Progenitor cell of endocrine pancreas (in vitro differentiated cells): ENCODE results near the gene TUBAL3. TPM values are rescaled to one million over a fixed set of nuclear protein-coding genes. Genes with fewer than 3 reads are reported as not detected.
A peak's percentile ranks its signal among the peaks of the same experiment; 100 is the strongest.

Source experiments
- DNase-seq: peaks from one replicate; pipeline ENCODE4 v3.0.0; 2021; ENCODE audit warnings: low spot score; ENCODE audit not compliant: unreplicated experiment
- H3K27ac Mint-ChIP-seq: 2 replicates; pipeline ENCODE4 v1.8.0; 2021; ENCODE audit warnings: mild to moderate bottlenecking, moderate library complexity, mixed read lengths
- H3K27me3 Mint-ChIP-seq: 2 replicates; pipeline ENCODE4 v1.8.0; 2021; ENCODE audit warnings: mixed read lengths
- H3K36me3 Mint-ChIP-seq: 2 replicates; pipeline ENCODE4 v1.8.0; 2022; ENCODE audit warnings: mixed read lengths; ENCODE audit not compliant: insufficient read depth
- H3K4me1 Mint-ChIP-seq: 2 replicates; pipeline ENCODE4 v1.8.0; 2021; ENCODE audit warnings: low read depth, mixed read lengths
- H3K4me3 Mint-ChIP-seq: 2 replicates; pipeline ENCODE4 v1.8.0; 2021; ENCODE audit warnings: low read depth, mild to moderate bottlenecking, moderate library complexity, mixed read lengths
- H3K9me3 Mint-ChIP-seq: 2 replicates; pipeline ENCODE4 v1.8.0; 2021; ENCODE audit warnings: low read depth, mixed read lengths
- CTCF ChIP-seq: fragments of 200-600 bp; sonication (generic); IDR thresholded peaks from one replicate; pipeline ENCODE4 v1.5.0; 2021; ENCODE audit warnings: antibody characterized with exemption, mild to moderate bottlenecking; ENCODE audit not compliant: unreplicated experiment
- total RNA-seq: library from RNA; stranded (reverse); gene quantifications from 2 replicates; pipeline ENCODE4 v1.2.1, GENCODE V29; 2021

The TUBAL3 gene
- total RNA-seq, 1 donor from 2014 or later: not detected

GRCh38 chr10:5343561-5343960 lies 61.1 kb downstream of the TUBAL3 start:
- no peaks in the 10 kb centered on the region for H3K27me3 Mint-ChIP-seq
- no peak for DNase-seq
- H3K9me3 Mint-ChIP-seq: no peaks in the 10 kb centered on the region
- H3K27ac Mint-ChIP-seq: no peak overlapping the region
- TF ChIP-seq CTCF: peak; percentile 23
- H3K4me1 Mint-ChIP-seq: no peaks in the 10 kb centered on the region
- H3K4me3 Mint-ChIP-seq: no peak overlapping the region
- no peaks in the 10 kb centered on the region for H3K36me3 Mint-ChIP-seq

Other genes starting within 250 kb of the TUBAL3 start
- not detected in 2 replicates for gene AKR1C8, start 219.7 kb downstream of the TUBAL3 start, total RNA-seq
- gene AKR1C4, start 208.0 kb downstream of the TUBAL3 start, total RNA-seq: 0.48 and 0.84 TPM in 2 replicates
- gene UCN3, start 39.9 kb downstream of the TUBAL3 start, total RNA-seq: 1.00 and 1.3 TPM in 2 replicates
- gene NET1, start 7.7 kb upstream of the TUBAL3 start, total RNA-seq: 97.5 and 103 TPM in 2 replicates
- not detected in 2 replicates for gene CALML5, start 94.7 kb upstream of the TUBAL3 start, total RNA-seq
- gene CALML3, start 120.1 kb upstream of the TUBAL3 start, total RNA-seq: not detected in 2 replicates